Measurements from ENCODE around the gene KDM6A.

Gene KDM6A

DNA sequence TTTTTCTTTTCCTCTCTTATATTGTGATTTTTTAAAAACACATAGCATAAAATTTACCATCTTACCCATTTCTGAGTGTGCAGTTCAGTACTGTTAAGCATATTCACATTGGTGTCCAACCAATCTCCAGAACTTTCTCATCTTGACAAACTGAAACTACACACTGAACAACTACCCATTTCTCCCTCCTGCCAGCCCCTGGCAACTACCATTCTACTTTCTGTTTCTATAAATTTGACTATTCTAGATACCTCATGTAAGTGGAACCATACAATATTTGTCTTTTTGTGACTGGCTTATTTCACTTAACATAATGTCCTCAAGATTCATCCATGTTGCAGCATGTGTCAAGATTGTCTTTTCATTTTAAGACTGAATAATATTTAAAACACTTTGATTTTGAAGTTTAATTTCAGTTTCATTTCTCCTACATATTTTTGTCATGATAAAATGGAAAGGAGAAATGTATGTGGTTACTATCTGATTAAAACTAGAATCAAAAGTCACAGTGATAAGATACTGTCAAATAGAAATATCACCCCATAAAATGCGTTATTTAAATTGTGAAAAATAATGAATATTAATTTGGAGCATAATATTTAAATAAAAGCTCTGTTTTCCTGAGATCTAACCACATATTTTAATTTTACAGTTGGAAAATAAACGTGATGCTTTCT, 204.9 kb downstream of the KDM6A start:
- DNase-seq (ENCODE audit: low read depth), result no peak
- no peak overlapping the region for H3K4me3 ChIP-seq (replicated peaks; ENCODE audit: low read depth, low read length)
- TF ChIP-seq, protein P1, sequence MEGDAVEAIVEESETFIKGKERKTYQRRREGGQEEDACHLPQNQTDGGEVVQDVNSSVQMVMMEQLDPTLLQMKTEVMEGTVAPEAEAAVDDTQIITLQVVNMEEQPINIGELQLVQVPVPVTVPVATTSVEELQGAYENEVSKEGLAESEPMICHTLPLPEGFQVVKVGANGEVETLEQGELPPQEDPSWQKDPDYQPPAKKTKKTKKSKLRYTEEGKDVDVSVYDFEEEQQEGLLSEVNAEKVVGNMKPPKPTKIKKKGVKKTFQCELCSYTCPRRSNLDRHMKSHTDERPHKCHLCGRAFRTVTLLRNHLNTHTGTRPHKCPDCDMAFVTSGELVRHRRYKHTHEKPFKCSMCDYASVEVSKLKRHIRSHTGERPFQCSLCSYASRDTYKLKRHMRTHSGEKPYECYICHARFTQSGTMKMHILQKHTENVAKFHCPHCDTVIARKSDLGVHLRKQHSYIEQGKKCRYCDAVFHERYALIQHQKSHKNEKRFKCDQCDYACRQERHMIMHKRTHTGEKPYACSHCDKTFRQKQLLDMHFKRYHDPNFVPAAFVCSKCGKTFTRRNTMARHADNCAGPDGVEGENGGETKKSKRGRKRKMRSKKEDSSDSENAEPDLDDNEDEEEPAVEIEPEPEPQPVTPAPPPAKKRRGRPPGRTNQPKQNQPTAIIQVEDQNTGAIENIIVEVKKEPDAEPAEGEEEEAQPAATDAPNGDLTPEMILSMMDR (IDR thresholded peaks at IDR 0.05; ENCODE audit: low read length, missing control alignments), result no peak

GRCh38 chrX:45083314-45083713, 210.3 kb downstream of the KDM6A start:
- peak; percentile 24 for DNase-seq (ENCODE audit: low read depth)
- TF ChIP-seq, protein P1 (IDR thresholded peaks at IDR 0.05; ENCODE audit: low read length, missing control alignments), result no peak
- H3K4me3 ChIP-seq (replicated peaks; ENCODE audit: low read depth, low read length), result no peak overlapping the region

DNA sequence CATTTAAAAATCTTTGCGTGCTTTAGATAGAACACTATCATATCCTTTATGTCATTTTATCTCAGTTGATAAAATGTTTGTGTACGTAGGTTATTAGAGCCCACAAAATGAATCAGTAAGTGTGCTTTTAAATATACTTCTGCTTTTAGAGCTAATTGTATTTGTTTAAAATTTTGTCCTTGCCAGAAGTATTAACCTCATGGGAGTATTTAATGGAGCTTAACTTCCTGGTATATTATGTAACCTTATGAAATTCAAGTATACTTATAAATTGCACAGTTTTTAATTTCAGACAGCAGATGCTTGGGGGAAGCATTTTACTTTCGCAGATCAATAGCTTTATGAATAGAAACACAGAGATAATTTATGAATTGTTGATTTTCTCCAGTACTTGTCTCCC, 237.5 kb downstream of the KDM6A start:
- TF ChIP-seq, protein P1 (IDR thresholded peaks at IDR 0.05; ENCODE audit: low read length, missing control alignments), result no peak
- no peak for DNase-seq (ENCODE audit: low read depth)
- H3K4me3 ChIP-seq (replicated peaks; ENCODE audit: low read depth, low read length), result no peak overlapping the region

- H3K4me3 ChIP-seq (replicated peaks; ENCODE audit: low read depth, low read length), result no peak overlapping the region
- TF ChIP-seq, protein P1 (IDR thresholded peaks at IDR 0.05; ENCODE audit: low read length, missing control alignments), result no peak
- no peak for DNase-seq (ENCODE audit: low read depth)
Measured at GRCh38 chrX:45126158-45126557, 253.2 kb downstream of the KDM6A start.

DNA sequence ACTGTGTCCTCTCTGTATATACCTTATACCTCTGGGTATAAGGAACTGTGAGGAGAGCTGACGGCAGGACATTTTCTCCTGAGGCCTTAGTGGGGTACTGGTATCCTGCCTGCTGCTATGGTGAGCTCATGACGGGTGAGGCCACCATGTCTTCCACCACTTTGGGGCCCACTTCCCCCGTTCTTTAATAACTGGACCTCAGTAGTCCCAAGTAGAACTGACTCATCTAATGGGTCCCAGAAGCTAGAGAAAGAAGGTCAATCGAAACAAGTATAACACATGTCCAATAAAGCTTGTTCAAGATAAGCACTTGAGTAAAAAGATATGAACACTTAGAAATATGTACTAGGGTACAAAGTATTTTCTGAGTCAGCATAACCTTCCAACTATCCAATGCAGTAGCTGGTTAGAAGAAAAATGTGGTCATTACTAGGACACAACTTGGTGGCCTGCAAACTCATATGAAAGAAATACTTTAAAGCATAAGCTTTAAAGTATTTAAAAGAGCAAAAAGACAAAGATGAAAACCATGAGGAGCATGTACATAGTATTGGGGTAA, 256.0 kb downstream of the KDM6A start:
- TF ChIP-seq, protein P1 (IDR thresholded peaks at IDR 0.05; ENCODE audit: low read length, missing control alignments), result no peak
- no peak overlapping the region for H3K4me3 ChIP-seq (replicated peaks; ENCODE audit: low read depth, low read length)
- DNase-seq (ENCODE audit: low read depth), result no peak

GRCh38 chrX:45133465-45133864, 260.5 kb downstream of the KDM6A start:
- TF ChIP-seq, protein P1 (IDR thresholded peaks at IDR 0.05; ENCODE audit: low read length, missing control alignments), result no peak
- no peak overlapping the region for H3K4me3 ChIP-seq (replicated peaks; ENCODE audit: low read depth, low read length)
- DNase-seq (ENCODE audit: low read depth), result no peak

DNA sequence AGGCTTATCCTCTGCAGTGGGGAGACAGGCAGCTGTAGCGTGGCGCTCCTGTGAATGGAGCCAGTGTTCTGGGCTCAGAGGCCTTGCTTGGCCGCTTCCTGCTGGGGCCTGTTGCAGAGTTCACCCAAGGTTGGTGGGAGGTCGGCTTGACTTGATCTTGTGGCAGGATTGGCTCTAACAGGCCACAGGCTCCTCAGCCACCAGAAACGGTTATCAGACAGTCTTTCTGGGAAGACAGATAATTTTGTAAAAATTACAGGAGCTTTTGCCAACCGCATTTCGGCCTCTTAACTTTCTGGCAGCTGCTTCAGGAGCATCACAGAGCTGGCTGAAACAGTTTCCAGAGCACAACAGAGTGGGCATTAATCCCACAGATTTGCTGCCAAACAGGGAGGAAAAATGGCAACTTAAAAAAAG, 261.3 kb downstream of the KDM6A start:
- TF ChIP-seq, protein P1 (IDR thresholded peaks at IDR 0.05; ENCODE audit: low read length, missing control alignments), result no peak
- H3K4me3 ChIP-seq (replicated peaks; ENCODE audit: low read depth, low read length), result no peak overlapping the region
- DNase-seq (ENCODE audit: low read depth), result peak; percentile 10
